H9 (cell line): ENCODE measurements around the gene CAMK2B. TPM values are rescaled to one million over a fixed set of nuclear protein-coding genes. Genes with fewer than 3 reads are reported as not detected.

Experiments
- DNase-seq: peaks from one replicate; pipeline ENCODE4 v3.0.0-alpha.2; 2017
- H2AFZ ChIP-seq: one replicate; pipeline ENCODE4 v1.6.1; 2013; ENCODE audit warnings: mild to moderate bottlenecking, low read length, control low read depth, moderate library complexity
- H2AK5ac ChIP-seq: 2 replicates; pipeline ENCODE4 v1.6.1; 2013; ENCODE audit warnings: low read length, control low read depth, mixed read lengths; ENCODE audit not compliant: insufficient read length
- H2BK120ac ChIP-seq: one replicate; pipeline ENCODE4 v1.6.1; 2013; ENCODE audit warnings: low read depth, mild to moderate bottlenecking, low read length, control low read depth, inconsistent platforms; ENCODE audit not compliant: poor library complexity, severe bottlenecking
- H2BK12ac ChIP-seq: 2 replicates; pipeline ENCODE4 v1.6.1; 2013; ENCODE audit warnings: low read length, control low read depth, mixed read lengths, low read depth; ENCODE audit not compliant: insufficient read length
- H2BK15ac ChIP-seq: 2 replicates; pipeline ENCODE4 v1.6.1; 2013; ENCODE audit warnings: low read depth, low read length, control low read depth
- H2BK20ac ChIP-seq: one replicate; pipeline ENCODE4 v1.6.1; 2013; ENCODE audit warnings: low read depth, mild to moderate bottlenecking, low read length, control low read depth, inconsistent platforms; ENCODE audit not compliant: poor library complexity, severe bottlenecking
- H2BK5ac ChIP-seq: 2 replicates; pipeline ENCODE4 v1.6.1; 2013; ENCODE audit warnings: low read length, control low read depth, mixed read lengths; ENCODE audit not compliant: insufficient read length
- H3K14ac ChIP-seq: 2 replicates; pipeline ENCODE4 v1.6.1; 2013; ENCODE audit warnings: low read length, control low read depth; ENCODE audit not compliant: insufficient read depth
- H3K18ac ChIP-seq: 2 replicates; pipeline ENCODE4 v1.6.1; 2013; ENCODE audit warnings: low read depth, mild to moderate bottlenecking, mixed read lengths, low read length, control low read depth; ENCODE audit not compliant: insufficient read length
- H3K23ac ChIP-seq: 2 replicates; pipeline ENCODE4 v1.6.1; 2013; ENCODE audit warnings: low read length, control low read depth, mixed read lengths, low read depth; ENCODE audit not compliant: insufficient read length
- H3K23me2 ChIP-seq: 2 replicates; pipeline ENCODE4 v1.6.1; 2013; ENCODE audit warnings: low read depth, mild to moderate bottlenecking, mixed read lengths, low read length, control low read depth; ENCODE audit not compliant: insufficient read length, poor library complexity, severe bottlenecking
- H3K27ac ChIP-seq: 2 replicates; pipeline ENCODE4 v1.5.1; 2013; ENCODE audit warnings: low read length, control low read depth, mixed read lengths, low read depth; ENCODE audit not compliant: insufficient read length
- H3K27me3 ChIP-seq: 2 replicates; pipeline ENCODE4 v1.6.1; 2013; ENCODE audit warnings: low read length, control low read depth, inconsistent platforms; ENCODE audit not compliant: insufficient read depth
- H3K4ac ChIP-seq: 2 replicates; pipeline ENCODE4 v1.6.1; 2013; ENCODE audit warnings: low read depth, mild to moderate bottlenecking, control low read depth, inconsistent platforms, low read length, moderate library complexity
- H3K4me1 ChIP-seq: 2 replicates; pipeline ENCODE4 v1.6.1; 2013; ENCODE audit warnings: low read length, control low read depth, inconsistent platforms; ENCODE audit not compliant: insufficient read depth
- H3K4me2 ChIP-seq: 2 replicates; pipeline ENCODE4 v1.6.1; 2013; ENCODE audit warnings: low read length, control low read depth, mixed read lengths; ENCODE audit not compliant: insufficient read length, insufficient read depth
- H3K56ac ChIP-seq: 2 replicates; pipeline ENCODE4 v1.6.1; 2013; ENCODE audit warnings: low read depth, mild to moderate bottlenecking, mixed read lengths, low read length, control low read depth; ENCODE audit not compliant: insufficient read length
- H3K79me1 ChIP-seq: 2 replicates; pipeline ENCODE4 v1.6.1; 2013; ENCODE audit warnings: low read depth, mild to moderate bottlenecking, moderate library complexity, low read length, control low read depth, inconsistent platforms; ENCODE audit not compliant: insufficient read depth, poor library complexity, severe bottlenecking
- H3K79me2 ChIP-seq: 2 replicates; pipeline ENCODE4 v1.6.1; 2013; ENCODE audit warnings: low read length, control low read depth, inconsistent platforms; ENCODE audit not compliant: insufficient read depth
- H3K9ac ChIP-seq: 2 replicates; pipeline ENCODE4 v1.6.1; 2013; ENCODE audit warnings: low read length, control low read depth, mixed read lengths; ENCODE audit not compliant: insufficient read length; ENCODE audit errors: extremely low read depth
- H3K9me3 ChIP-seq: one replicate; pipeline ENCODE4 v1.6.1; 2013; ENCODE audit warnings: low read depth, low read length, inconsistent platforms; ENCODE audit not compliant: control insufficient read depth
- H3T11ph ChIP-seq: one replicate; pipeline ENCODE4 v1.6.1; 2013; ENCODE audit warnings: mild to moderate bottlenecking, low read length, control low read depth, inconsistent platforms
- H4K20me1 ChIP-seq: one replicate; pipeline ENCODE4 v1.6.1; 2013; ENCODE audit not compliant: control insufficient read depth, insufficient read length, insufficient read depth
- H4K5ac ChIP-seq: 2 replicates; pipeline ENCODE4 v1.6.1; 2013; ENCODE audit warnings: low read depth, mild to moderate bottlenecking, mixed read lengths, low read length, control low read depth; ENCODE audit not compliant: insufficient read length
- H4K8ac ChIP-seq: replicated peaks from 2 replicates; pipeline ENCODE4 v1.6.1; 2013; ENCODE audit warnings: low read length, control low read depth, mixed read lengths, low read depth; ENCODE audit not compliant: insufficient read length
- H4K91ac ChIP-seq: 2 replicates; pipeline ENCODE4 v1.6.1; 2013; ENCODE audit warnings: low read depth, mild to moderate bottlenecking, moderate library complexity, mixed read lengths, low read length, control low read depth; ENCODE audit not compliant: insufficient read length
- H3K27ac Mint-ChIP-seq, 3 experiments: 2 replicates in 2 of 3; 3 replicates in 1 of 3; pipeline ENCODE4 v1.8.0; 2020 to 2021; ENCODE audit warnings: mixed read lengths in 3 of 3, mild to moderate bottlenecking in 1 of 3, moderate library complexity in 1 of 3
- H3K27me3 Mint-ChIP-seq: 2 replicates; pipeline ENCODE4 v1.8.0; 2021; ENCODE audit warnings: low read depth, mild to moderate bottlenecking, moderate library complexity, mixed read lengths
- H3K36me3 Mint-ChIP-seq, 3 experiments: 2 replicates in 2 of 3; 3 replicates in 1 of 3; pipeline ENCODE4 v1.8.0; 2020 to 2021; ENCODE audit warnings: low read depth in 3 of 3, mixed read lengths in 3 of 3; ENCODE audit not compliant: insufficient read depth in 1 of 3
- H3K4me1 Mint-ChIP-seq, 2 experiments: 2 replicates each; pipeline ENCODE4 v1.8.0; 2020; ENCODE audit warnings: mixed read lengths in 2 of 2
- H3K4me3 Mint-ChIP-seq, 2 experiments: 2 replicates in 1 of 2; 3 replicates in 1 of 2; pipeline ENCODE4 v1.8.0; 2020 to 2021; ENCODE audit warnings: mild to moderate bottlenecking in 2 of 2, mixed read lengths in 2 of 2, moderate library complexity in 1 of 2
- H3K9me3 Mint-ChIP-seq, 2 experiments: 2 replicates in 1 of 2; 3 replicates in 1 of 2; pipeline ENCODE4 v1.8.0; 2020; ENCODE audit warnings: mild to moderate bottlenecking in 2 of 2, mixed read lengths in 2 of 2, moderate library complexity in 1 of 2
- CTCF ChIP-seq: fragments of 200-600 bp; sonication (generic); conservative IDR thresholded peaks from 3 replicates; pipeline ENCODE4 v1.8.0; 2021; ENCODE audit warnings: antibody characterized with exemption, mild to moderate bottlenecking
- WGBS: extraction: QIAGEN DNeasy Blood & Tissue Kit; methylation state at CpG from one replicate; pipeline ENCODE4 v1.1.7; 2013; ENCODE audit warnings: missing lambda C conversion rate, low lambda C conversion rate, mixed read lengths; ENCODE audit not compliant: insufficient read length; ENCODE audit errors: extremely low coverage; 5-methylcytosine and 5-hydroxymethylcytosine counted together
- total RNA-seq: library from RNA; stranded (reverse); gene quantifications from 2 replicates; pipeline ENCODE4 v1.2.1, GENCODE V29; 2021

The CAMK2B gene
- total RNA-seq, 1 experiment from 2014 or later, result 0.17 TPM

GRCh38 chr7:44238116-44238695 is 87.2 kb downstream of the CAMK2B start:
- WGBS, result no CpG with 5 or more reads among the region's 17 CpGs
- H4K20me1 ChIP-seq, result peaks cover 3% of the 10 kb centered on the region
- H2BK5ac ChIP-seq, result no peak overlapping the region
- no peak overlapping the region for H3K9ac ChIP-seq
- no peaks in the 10 kb centered on the region for H3K79me1 ChIP-seq
- H3K27me3 Mint-ChIP-seq, result no peaks in the 10 kb centered on the region; the same call in 1 of the 2 replicates
- peaks cover 0 to 1% (median 0%) of the 10 kb centered on the region in 3 experiments; a peak in 1 of 7 replicates for H3K36me3 Mint-ChIP-seq
- no peaks in the 10 kb centered on the region for H3K27me3 ChIP-seq
- no peak overlapping the region for H3K27ac Mint-ChIP-seq
- DNase-seq, result no peak
- no peak overlapping the region for H4K5ac ChIP-seq
- H2AFZ ChIP-seq, result no peak overlapping the region
- H2BK12ac ChIP-seq, result no peak overlapping the region
- no peak overlapping the region for H3K23ac ChIP-seq
- TF ChIP-seq CTCF, result no peak
- H3K4me1 ChIP-seq, result no peaks in the 10 kb centered on the region
- no peak overlapping the region for H2BK120ac ChIP-seq
- no peak overlapping the region for H2AK5ac ChIP-seq
- H3K23me2 ChIP-seq, result no peaks in the 10 kb centered on the region
- H2BK15ac ChIP-seq, result no peak overlapping the region
- no peak overlapping the region for H3K56ac ChIP-seq
- H3K79me2 ChIP-seq, result no peaks in the 10 kb centered on the region
- no peak overlapping the region for H4K91ac ChIP-seq
- H3K27ac ChIP-seq, result no peak overlapping the region
- H4K8ac ChIP-seq, result no peak overlapping the region
- no peak overlapping the region for H3K18ac ChIP-seq
- no peak overlapping the region for H3K4ac ChIP-seq
- no peak overlapping the region for H2BK20ac ChIP-seq
- no peak overlapping the region; the same call in 1 of the 2 replicates for H3K14ac ChIP-seq
- no peak overlapping the region for H3K4me2 ChIP-seq
- H3K4me3 Mint-ChIP-seq, result no peak overlapping the region
- H3T11ph ChIP-seq, result no peak overlapping the region
- H3K4me1 Mint-ChIP-seq, result peaks cover 9 to 18% of the 10 kb centered on the region in 2 experiments
- H3K9me3 Mint-ChIP-seq, result no peaks in the 10 kb centered on the region
- no peaks in the 10 kb centered on the region for H3K9me3 ChIP-seq
